GM03348 (cell line): ENCODE measurements around the gene PANK4.

Source experiments
- DNase-seq: peaks from one replicate; pipeline ENCODE4 v3.0.0; 2012; ENCODE audit warnings: low spot score

PANK4 gene

DNA sequence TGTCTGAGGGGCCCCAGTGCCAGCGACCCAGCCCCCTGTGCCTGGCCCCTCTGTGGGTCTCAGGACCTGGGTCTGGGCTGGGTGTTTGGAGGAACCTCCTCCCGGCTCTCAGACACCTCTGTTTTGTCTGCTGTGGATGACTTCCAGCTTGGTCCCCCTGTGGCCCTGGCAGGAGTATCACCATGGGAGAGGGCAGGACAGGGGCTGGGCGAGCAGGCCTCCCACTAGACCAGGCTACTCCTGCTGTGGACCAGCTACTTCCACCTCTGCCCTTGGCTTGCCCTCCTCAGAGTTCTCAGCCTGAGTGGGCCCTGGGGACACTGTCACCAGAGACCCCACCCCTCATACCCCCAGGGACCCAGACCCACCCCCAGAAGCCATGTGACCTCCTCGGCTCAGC, 28.5 kb downstream of the PANK4 start:
- DNase-seq = no peak

DNA sequence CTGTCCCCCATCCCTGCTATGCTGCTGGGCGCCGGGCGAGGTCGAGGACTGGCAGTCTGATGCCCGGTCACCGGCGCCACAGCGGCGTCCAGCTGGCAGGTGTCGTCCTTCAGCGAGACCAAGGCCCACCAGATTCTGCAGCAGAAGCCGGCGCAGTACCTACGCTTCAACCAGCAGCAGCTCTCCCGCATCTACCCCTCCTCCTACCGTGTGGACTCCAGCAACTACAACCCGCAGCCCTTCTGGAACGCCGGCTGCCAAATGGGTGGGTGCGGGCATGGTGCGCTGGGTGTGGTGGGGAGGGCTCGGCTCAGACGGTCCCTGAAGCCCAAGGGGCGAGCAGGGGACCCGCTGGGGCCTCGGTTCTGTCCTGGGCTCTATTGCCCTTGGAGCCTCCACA, 29.6 kb downstream of the PANK4 start:
- DNase-seq = no peak

DNA sequence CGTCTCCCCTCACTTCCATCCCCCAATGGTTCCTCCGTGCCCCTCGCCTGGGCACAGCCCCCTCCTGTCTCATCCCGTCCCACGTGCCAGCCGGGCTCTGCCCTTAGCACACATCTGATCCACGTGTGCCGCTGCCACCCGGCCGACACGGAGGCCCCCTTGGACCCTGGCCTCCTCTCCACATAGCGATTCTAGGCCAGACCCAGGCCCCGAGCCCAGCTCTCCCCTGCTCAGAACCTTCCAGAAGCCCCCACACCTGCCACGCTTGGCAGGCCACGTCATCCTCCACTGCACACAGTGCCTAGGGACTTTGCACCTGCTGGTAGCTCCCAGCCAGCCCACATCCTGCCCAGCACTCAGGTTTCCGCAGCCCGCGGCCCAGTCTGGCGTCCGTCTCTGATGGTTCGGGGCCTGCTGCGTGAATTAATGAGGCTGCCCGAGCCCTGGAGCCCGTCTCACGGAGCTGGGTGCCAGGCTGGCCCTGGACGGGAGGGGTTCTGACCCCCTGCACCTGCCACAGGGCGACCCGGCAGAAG, 30.2 kb downstream of the PANK4 start:
- DNase-seq = no peak

DNA sequence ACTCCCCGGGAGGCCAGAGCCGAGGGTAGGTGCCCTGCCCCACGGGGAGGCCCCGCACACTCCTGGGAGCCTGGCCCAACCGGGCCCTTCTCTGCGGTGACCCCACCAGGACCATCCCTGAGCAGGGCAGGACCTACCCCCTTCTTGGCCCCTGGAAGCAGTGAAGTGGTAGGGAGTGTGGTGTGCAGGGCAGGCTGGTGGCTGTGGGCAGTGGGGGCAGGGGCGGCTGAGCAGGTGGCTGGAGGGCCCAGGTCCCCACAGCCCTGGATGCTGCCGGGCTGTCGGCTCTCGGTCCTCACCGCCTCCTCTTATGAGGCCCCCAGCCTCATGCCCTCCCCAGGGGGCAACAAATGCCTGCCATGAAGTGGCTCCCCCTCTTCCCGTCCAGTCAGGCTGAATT, 30.9 kb downstream of the PANK4 start:
- no peak for DNase-seq

DNA sequence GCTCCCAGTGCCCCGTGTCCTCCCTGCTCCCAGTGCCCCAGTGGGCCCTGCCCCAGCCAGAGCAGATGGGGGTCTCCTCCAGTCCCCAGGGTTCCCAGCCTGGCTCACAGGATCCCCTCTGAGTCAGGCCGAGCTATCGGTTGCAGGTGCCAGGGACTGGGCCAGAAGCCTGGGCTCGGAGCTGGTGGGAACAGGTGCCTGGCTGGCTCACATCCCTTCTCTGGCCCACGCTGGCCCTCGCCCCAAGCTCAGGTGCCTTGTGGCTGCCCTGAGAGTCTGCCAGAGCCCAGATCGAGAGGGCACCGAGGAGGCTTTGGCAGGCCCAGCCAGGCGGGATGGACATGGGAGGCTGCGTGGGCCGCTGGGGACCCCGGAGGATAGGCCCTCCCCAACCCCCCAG, 31.4 kb downstream of the PANK4 start:
- no peak for DNase-seq

DNA sequence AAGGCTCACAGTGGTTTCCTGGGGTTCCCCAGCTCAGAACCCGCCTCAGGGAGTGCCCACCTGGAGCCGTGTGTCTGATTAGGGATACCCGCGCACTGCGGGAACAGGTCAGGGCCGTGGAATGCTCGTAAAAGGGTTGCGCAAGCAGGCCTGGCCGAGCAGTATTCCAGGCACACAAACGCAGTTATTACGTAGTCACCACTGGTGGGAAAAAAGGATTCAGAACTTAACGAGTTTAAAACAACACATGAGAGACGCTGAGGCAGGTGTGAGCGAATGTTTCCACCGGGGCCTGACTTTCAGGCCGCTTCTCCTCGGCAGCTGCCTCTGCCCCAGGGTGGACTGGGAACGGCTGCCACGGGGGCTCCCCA, 32.1 kb downstream of the PANK4 start:
- peak; percentile 76 for DNase-seq

DNA sequence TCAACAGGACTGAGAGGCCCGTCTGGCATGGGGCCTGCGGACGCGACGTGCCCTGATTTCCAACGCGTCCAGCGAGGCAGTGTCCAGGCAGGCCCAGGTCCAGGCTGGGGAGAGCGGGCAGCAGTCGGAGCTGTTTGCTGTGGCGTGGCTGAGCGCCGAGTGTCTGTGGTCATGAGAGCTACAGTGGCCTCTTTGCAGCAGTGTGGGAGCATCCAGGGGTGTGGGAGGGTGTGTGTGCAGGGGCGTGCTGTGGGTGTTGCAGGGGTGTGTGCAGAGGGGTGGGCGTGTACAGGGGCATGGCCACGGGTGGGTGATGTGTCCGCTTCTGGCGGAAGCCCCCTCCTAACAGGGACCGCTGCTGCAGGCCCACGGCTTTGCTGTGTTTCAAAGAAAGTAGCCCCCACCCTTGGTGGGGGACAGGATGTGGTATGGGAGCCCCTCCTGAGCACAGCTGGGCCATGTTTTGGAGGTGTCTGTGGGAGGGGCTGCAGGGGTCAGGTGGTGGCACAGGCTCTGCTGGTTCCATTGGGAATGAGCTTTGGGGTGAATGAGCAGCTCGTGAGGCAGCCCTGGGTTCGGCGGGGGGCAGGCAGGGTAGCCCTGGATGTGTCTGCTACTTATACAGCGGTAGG, 32.6 kb downstream of the PANK4 start:
- DNase-seq = no peak

DNA sequence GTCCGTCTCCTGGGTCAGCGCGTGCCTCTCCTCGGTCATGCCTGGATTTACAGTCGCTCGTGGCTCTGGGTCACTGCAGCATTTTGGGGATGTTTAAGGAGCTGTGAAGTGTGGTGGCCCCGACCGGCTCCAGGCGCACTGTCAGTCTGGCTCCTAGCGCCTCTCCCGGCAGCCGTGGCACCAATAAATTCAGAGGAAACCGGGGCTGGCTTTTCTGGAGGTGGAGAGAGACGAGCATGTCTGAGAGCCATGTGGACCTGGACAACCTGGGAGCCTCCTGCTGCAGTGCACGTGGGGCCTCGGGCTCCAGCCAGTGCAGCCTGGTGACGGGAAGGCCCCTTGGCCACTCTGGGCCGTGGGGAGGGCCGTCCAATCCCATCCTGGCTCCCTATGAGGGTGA, 33.2 kb downstream of the PANK4 start:
- no peak for DNase-seq

DNA sequence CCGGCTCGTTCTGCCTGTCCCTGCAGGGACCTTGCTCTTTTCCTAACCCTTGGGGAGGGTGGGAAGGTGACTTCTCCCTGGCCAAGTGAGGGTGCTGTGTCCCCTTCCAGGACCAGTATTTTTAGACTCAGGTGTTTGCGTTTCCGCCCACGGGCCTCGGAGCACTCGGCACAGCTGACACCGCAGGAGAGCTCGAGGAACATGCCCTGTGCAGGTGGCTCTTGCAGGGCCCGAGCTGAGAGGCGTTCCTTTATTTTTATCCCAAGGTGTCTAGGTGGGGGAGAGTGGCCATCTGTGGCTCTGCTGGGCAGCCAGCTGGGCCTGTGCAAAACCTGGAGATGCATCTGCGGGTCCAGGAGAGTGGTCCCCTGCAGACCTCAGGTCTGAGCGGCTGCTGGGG, 34.3 kb downstream of the PANK4 start:
- DNase-seq = no peak

DNA sequence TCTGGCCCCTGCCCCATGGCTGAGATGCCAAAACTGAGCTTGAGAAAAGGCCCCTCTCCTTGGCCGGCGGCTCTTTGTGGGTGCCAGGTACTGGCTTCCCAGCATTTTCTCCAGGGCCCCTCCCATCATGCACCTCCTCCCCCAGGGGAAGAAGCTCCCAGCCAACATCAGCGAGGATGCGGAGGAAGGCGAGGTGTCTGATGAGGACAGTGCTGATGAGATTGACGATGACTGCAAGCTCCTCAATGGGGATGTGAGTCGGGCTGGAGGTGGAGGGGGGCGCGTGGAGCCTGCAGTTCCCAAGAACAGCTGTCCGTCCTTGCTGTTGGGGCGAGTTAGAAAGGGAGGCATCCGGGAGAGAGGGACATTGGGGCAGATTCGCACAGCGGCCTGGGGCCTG, 36.8 kb downstream of the PANK4 start:
- DNase-seq = no peak

DNA sequence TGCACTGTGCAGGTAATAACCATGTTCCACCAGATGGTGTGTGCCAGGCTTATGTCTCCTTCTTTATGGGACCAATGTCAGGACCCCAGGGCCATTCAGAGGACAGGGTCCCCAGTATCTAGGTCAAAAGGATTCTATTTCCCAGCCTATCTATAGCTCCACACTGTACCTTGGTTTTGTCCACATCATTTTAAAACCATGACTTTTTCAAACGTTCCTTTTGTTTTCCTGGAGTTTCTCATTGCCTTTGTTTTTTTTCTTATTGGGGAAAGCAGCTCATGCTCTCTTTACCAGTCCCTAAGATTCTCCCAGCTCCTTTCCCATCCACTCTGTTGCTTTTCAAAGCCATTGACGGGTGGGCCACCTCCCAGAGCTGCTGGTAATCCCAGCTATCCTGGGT, 37.7 kb downstream of the PANK4 start:
- no peak for DNase-seq

DNA sequence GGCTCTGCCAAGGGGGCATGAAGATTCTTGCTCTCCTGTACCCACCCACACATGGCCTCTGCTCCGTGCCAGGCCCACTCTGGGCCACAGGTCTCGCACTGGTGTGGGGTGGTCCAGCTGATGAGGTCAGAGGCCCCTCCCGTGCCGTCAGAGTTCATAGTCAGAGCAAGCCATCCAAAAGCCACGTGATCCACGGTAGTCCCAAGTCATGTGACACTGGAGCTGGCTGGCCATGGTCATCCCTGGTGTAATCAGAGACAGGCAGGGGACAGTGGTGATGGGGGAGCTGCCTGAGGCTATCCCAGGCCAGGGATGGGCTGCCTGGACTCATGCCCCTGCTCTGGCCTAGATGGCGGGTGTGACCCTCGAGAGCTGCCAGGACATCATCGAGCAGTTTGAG, 39.8 kb downstream of the PANK4 start:
- DNase-seq = no peak

DNA sequence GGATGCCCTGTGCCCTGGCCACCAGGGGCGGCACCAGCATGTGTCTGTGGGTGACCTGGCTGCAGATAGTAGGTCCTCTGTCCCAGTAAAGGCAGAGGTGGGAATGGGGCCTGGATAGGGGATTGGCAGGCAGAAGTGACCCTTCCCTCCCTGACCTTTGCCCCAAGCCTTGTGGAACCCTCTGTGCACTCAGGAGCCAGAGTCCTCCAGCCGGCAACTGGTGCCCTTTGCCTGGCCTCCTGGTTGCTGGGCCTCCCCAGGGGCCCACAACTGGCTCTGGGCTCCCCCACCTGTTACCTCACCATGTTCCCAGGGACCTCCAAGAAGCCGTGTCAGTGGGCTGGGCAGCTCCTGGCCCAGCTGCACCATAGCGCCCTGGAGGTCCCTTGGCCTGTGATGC, 40.4 kb downstream of the PANK4 start:
- DNase-seq = no peak

DNA sequence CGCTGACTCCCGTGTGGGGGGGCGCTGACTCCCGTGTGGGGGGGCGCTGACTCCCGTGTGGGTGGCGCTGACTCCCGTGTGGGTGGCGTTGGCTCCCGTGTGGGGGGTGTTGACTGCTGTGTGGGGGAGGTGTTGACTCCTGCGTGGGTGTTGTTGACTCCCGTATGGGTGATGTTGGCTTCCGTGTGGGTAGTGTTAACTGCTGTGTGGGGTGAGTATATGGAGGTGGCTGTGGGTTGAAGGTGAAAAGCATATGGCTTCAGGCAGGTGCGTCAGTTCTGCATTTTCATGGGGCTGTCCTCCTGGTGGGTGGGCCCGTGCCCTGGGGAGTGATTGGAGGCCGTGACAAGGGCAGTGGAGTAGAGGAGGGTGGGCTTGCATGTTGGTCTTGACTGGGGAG, 42.4 kb downstream of the PANK4 start:
- DNase-seq = no peak

DNA sequence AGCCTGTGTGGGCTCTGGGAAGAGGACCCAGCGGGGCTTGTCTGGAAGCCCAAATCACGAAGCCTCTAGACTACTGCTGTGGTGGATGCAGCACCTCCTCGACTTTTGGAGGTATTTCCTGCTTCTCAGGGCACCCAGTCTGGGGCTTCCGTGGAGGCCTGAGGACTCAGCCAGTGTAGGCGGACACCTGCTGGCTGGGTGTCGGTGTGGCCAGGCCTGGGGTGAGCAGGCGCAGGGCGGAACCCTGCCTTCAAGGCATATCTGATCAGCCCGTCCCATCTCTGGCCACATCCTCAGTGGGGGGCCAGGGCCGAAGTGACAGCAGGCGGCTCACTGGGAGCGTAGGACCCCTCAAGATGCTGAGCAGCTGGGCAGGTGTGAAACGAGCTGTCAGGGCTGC, 43.4 kb downstream of the PANK4 start:
- no peak for DNase-seq

DNA sequence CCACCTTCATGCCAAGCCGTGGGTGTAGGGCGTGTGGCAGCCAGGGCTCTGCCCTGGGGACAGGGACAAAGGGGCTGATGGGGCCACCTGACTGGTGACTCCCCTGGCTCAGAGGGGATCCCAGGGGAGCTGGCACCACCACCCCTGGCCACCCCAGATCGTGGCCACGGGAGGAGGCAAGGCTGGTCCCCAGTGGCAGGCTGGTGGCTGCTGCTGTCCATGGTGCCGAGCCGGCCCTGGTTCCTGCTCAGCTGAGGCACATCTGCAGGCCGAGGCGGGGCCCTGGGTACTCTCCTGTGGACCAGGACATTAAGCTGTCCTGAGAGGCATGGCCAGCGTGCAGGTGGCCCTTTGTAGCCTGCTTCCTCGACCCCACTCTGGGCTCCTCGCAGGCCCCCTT, 43.8 kb downstream of the PANK4 start:
- no peak for DNase-seq

DNA sequence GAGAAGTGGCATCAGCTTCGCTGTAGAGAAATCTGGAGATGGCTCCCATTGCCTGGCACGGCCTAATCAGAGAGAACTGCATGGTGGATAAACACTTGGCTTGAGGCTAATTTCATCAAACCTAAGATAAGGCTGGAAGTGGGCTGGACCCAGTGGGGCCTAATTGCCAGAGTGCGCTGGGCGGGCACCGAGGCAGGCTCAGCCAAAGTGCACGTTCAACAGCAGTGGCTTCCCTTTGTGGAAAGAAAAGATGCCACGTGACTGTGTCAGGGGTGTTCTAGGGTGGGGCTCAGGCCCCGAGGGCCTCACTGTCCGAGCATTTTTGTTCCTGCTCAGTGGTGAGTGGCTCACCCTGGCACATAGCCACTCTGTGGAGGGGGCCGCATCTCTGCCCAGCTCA, 44.5 kb downstream of the PANK4 start:
- no peak for DNase-seq

DNA sequence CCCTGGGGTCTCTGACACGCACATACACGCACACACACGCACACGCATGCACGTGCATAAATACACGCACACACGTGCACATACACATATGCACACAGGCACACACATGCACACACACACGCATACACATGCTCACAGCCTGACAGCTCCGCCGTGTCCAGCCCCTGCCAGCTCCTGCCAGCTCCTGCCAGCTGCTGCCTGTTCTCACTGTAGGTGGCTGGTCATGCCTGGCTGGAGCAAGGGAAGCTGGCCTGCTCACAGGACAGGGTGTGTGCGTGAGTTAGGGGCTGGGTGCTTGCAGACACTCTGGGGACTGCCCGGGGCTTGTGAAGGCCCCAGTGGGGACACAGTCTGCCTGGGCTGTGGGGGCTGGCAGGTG, 45.4 kb downstream of the PANK4 start:
- no peak for DNase-seq

DNA sequence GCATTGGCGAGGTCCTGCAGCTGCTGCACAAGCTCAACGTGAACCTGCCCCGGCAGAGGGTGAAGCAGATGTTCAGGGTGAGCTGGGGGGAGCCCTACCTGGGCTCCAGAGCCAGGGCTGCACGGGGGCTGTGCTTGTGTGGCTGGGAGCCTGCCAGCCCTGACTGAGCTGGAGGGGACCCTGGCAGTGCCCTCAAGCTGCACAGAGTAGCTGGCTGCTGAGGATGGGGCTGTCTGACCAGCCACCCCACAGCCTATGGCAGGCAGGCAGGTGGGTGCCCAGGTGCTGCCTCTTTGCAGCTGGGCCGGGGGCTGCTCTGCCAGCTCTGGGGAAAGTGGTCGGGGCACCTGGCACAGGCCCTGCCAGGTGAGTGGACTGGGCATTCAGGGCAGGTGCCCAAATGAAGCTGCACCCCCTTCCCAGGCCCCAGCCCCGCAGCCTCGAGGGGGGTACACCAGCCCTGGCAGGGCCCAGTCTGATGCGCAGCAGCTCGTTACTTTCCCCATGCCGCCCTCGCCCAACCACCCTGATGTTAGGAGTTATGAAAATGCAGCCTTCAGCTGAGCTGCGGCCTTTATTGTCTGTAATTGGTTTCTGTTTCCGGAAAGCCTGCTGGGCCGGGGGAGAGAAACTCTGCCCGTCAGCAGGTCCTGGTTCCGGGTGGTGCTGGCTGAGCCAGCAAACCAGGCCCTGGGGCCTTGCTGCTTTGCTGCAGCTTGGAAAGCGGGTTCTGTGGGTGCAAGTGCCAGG, 46.0 kb downstream of the PANK4 start:
- DNase-seq = no peak

DNA sequence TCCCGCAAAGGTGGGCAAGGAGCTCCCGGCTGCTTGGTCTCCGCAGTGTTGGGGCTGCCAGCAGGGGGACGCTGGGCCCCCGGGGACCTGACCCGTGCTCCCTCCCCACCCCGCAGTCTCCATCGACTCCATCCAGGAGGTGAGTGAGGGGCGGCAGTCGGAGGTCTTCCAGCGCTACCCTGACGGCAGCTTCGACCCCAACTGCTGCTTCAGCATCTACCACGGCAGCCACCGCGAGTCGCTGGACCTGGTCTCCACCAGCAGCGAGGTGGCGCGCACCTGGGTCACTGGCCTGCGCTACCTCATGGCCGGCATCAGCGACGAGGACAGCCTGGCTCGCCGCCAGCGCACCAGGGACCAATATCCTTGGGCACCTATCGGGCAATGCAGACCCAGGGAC, 46.8 kb downstream of the PANK4 start:
- DNase-seq = no peak

DNA sequence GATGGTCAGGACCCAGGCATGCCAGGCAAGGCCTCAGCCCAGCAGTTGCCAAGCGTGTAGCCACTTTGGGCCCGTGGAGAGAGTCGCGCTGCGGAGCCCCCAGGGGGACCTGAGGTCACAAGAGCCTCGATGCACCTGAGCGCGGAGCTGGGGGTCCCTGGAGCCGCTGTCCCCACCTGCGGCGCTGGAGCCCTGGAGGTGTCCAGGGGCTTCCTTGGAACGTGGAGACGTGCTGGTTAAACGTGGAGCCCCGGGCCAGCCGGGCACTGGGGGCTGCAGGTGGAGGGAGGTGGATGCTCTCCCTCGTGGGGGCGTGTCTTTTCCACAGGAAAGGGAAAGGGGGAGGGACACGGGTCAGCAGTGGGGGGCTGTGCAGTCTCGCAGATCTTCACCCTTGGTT, 47.2 kb downstream of the PANK4 start:
- no peak for DNase-seq

DNA sequence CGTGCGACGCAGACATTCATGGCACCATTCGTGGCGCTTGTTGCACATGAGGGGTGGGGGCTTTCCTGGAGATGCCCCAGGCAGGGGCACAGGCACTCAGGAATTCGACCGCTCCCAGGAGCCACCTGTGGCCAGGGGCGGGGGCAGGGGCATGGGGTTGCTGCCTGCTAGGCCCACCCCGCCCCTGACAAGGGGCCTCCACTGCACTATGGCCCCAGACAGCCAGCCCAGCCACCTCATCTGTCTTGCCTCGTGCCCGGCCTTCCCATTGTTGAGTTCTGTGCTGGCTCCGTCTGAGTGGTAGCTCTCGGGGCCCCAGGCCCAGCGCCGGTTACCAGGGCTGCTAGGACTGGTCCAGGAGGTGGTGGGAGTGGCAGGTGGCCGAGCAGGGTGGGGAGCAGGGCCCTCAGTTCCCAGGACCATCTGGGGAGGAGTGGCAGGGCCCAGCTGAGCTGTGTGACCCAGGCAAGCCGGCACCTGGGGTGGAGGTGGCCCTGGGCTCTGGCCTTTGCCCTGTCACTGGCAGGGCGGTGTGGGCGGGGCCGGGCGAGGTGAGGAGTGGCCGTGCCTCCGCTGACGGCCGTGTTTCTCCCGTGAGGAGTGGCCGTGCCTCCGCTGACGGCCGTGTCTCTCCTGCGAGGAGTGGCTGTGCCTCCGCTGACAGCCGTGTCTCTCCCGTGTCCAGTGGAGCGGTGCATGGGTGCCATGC, 48.5 kb downstream of the PANK4 start:
- DNase-seq = no peak

DNA sequence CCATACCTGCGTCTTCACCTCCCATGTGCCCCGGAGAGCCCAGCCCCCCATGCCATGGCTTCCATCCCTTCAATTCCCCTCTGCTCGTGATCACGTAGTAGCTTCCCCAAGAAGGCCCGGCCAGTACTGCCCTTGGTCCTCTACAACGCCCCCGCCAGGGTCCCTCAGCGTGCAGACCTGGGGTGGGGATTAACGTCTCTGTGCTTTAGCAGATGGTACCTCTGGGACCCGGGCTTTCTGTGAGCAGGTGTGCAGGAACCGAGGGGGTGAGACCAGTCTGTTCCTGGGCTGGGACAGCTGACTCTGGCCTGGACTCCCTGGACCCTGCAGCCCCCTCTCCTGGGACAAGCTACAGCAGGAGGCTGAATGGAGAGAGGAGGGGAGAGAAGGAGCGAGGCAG, 49.1 kb downstream of the PANK4 start:
- DNase-seq = no peak
